Measurements from ENCODE around the gene VTI1B. TPM values are rescaled to one million over a fixed set of nuclear protein-coding genes. Genes with fewer than 3 reads are reported as not detected.
A peak's percentile ranks its signal among the peaks of the same experiment; 100 is the strongest.

VTI1B gene
- total and polyA plus RNA-seq, 3 experiments from 2014 or later, result 81.4 to 94.4 (median 93.7) TPM

- H3K27ac Mint-ChIP-seq, result no peak overlapping the region
- H3K36me3 ChIP-seq (ENCODE audit: insufficient read depth, low read length), result peaks cover 71% of the 10 kb centered on the region
- H3K9me3 Mint-ChIP-seq, result no peaks in the 10 kb centered on the region
These were observed 20.7 kb downstream of the VTI1B start for GRCh38 chr14:67653651-67654280.

GRCh38 chr14:67652189-67652588 is 22.2 kb downstream of the VTI1B start:
- Histone ChIP-seq H3K4me3 (ENCODE audit: low read length) (no peak overlapping the region), H3K27me3 (ENCODE audit: insufficient read depth, low read length, poor library complexity, severe bottlenecking) (no peaks in the 10 kb centered on the region), H3K36me3 (ENCODE audit: insufficient read depth, low read length) (peaks cover 73% of the 10 kb centered on the region), H3K9me3 (ENCODE audit: low read length) (no peaks in the 10 kb centered on the region), H3K4me1 (ENCODE audit: insufficient read depth, low read length) (no peaks in the 10 kb centered on the region), H3K27ac (ENCODE audit: low read depth, low read length) (no peak overlapping the region)
- Mint-ChIP-seq H3K27me3 (no peaks in the 10 kb centered on the region), H3K27ac (no peak overlapping the region), H3K4me3 (no peak overlapping the region), H3K4me1 (no peaks in the 10 kb centered on the region), H3K9me3 (no peaks in the 10 kb centered on the region), H3K36me3 (peaks cover 0 to 91% (median 26%) of the 10 kb centered on the region in 3 donors)
- ChIA-PET CTCF (interaction anchor here (1.3 kb wide), 1 partner anchor 68 kb away, joined by 3 read pairs; no protein-coding TSS in a partner anchor), POLR2A (no interaction called here)
- no peak for DNase-seq

More at GRCh38 chr14:67653651-67654280, 20.7 kb downstream of the VTI1B start:
- Histone ChIP-seq H3K27ac (ENCODE audit: low read depth, low read length) (no peak overlapping the region), H3K9me3 (ENCODE audit: low read length) (no peaks in the 10 kb centered on the region), H3K27me3 (ENCODE audit: insufficient read depth, low read length, poor library complexity, severe bottlenecking) (no peaks in the 10 kb centered on the region), H3K4me1 (ENCODE audit: insufficient read depth, low read length) (no peaks in the 10 kb centered on the region), H3K4me3 (ENCODE audit: low read length) (no peak overlapping the region)
- POLR2A ChIA-PET, result no interaction called here
- peaks cover 3 to 91% (median 26%) of the 10 kb centered on the region in 3 donors for H3K36me3 Mint-ChIP-seq
- CTCF ChIA-PET, result interaction anchor here (0.9 to 1.1 kb wide), 2 partner anchors 10 to 53 kb away, joined by 3 read pairs; partner anchors contain the start of gene PIGH
- no peak for DNase-seq
- no peaks in the 10 kb centered on the region for H3K27me3 Mint-ChIP-seq
- H3K4me1 Mint-ChIP-seq, result no peaks in the 10 kb centered on the region
- H3K4me3 Mint-ChIP-seq, result no peak overlapping the region

- Histone ChIP-seq H3K4me3 (ENCODE audit: low read length) (no peak overlapping the region), H3K9me3 (ENCODE audit: low read length) (no peaks in the 10 kb centered on the region), H3K27ac (ENCODE audit: low read depth, low read length) (no peak overlapping the region), H3K27me3 (ENCODE audit: insufficient read depth, low read length, poor library complexity, severe bottlenecking) (no peaks in the 10 kb centered on the region), H3K36me3 (ENCODE audit: insufficient read depth, low read length) (peaks cover 61% of the 10 kb centered on the region), H3K4me1 (ENCODE audit: insufficient read depth, low read length) (no peaks in the 10 kb centered on the region)
- Mint-ChIP-seq H3K27me3 (no peaks in the 10 kb centered on the region), H3K4me3 (no peak overlapping the region), H3K9me3 (no peaks in the 10 kb centered on the region), H3K36me3 (peaks cover 0 to 92% (median 29%) of the 10 kb centered on the region in 3 donors), H3K27ac (peak overlapping the region in 2 of 8 donors; percentile 32 to 65), H3K4me1 (no peaks in the 10 kb centered on the region)
- ChIA-PET CTCF (no interaction called here), POLR2A (no interaction called here)
- no peak for DNase-seq
These were observed 23.7 kb downstream of the VTI1B start for GRCh38 chr14:67650694-67651093.

- H3K27me3 ChIP-seq (ENCODE audit: insufficient read depth, low read length, poor library complexity, severe bottlenecking), result no peaks in the 10 kb centered on the region
- ChIA-PET POLR2A (no interaction called here), CTCF (no interaction called here)
- H3K9me3 ChIP-seq (ENCODE audit: low read length), result no peaks in the 10 kb centered on the region
- DNase-seq, result no peak
- Mint-ChIP-seq H3K4me3 (no peak overlapping the region), H3K27me3 (no peaks in the 10 kb centered on the region), H3K9me3 (no peaks in the 10 kb centered on the region), H3K4me1 (no peaks in the 10 kb centered on the region), H3K36me3 (peaks cover 0 to 91% (median 32%) of the 10 kb centered on the region in 3 donors), H3K27ac (no peak overlapping the region)
- H3K36me3 ChIP-seq (ENCODE audit: insufficient read depth, low read length), result peaks cover 56% of the 10 kb centered on the region
- no peaks in the 10 kb centered on the region for H3K4me1 ChIP-seq (ENCODE audit: insufficient read depth, low read length)
- H3K4me3 ChIP-seq (ENCODE audit: low read length), result no peak overlapping the region
- no peak overlapping the region for H3K27ac ChIP-seq (ENCODE audit: low read depth, low read length)
These were observed 24.3 kb downstream of the VTI1B start for GRCh38 chr14:67650151-67650550.

- CTCF ChIA-PET, result no interaction called here
- POLR2A ChIA-PET, result no interaction called here
- no peak overlapping the region for H3K27ac ChIP-seq (ENCODE audit: low read depth, low read length)
- Mint-ChIP-seq H3K36me3 (peaks cover 0 to 54% (median 22%) of the 10 kb centered on the region in 3 donors), H3K27me3 (no peaks in the 10 kb centered on the region), H3K27ac (peak overlapping the region in 1 of 8 donors; percentile 70), H3K4me1 (peaks cover 2 to 7% (median 6%) of the 10 kb centered on the region in 3 donors), H3K9me3 (no peaks in the 10 kb centered on the region), H3K4me3 (no peak overlapping the region)
- DNase-seq, result no peak
- H3K9me3 ChIP-seq (ENCODE audit: low read length), result no peaks in the 10 kb centered on the region
- H3K36me3 ChIP-seq (ENCODE audit: insufficient read depth, low read length), result peaks cover 26% of the 10 kb centered on the region
- H3K4me3 ChIP-seq (ENCODE audit: low read length), result no peak overlapping the region
- no peaks in the 10 kb centered on the region for H3K4me1 ChIP-seq (ENCODE audit: insufficient read depth, low read length)
- no peaks in the 10 kb centered on the region for H3K27me3 ChIP-seq (ENCODE audit: insufficient read depth, low read length, poor library complexity, severe bottlenecking)
These were observed 28.3 kb downstream of the VTI1B start for GRCh38 chr14:67646131-67646530.

- no peaks in the 10 kb centered on the region for H3K9me3 ChIP-seq (ENCODE audit: low read length)
- H3K27ac ChIP-seq (ENCODE audit: low read depth, low read length), result no peak overlapping the region
- H3K4me1 ChIP-seq (ENCODE audit: insufficient read depth, low read length), result no peaks in the 10 kb centered on the region
- Mint-ChIP-seq H3K4me3 (no peak overlapping the region), H3K36me3 (peaks cover 0 to 47% (median 18%) of the 10 kb centered on the region in 3 donors), H3K27me3 (no peaks in the 10 kb centered on the region), H3K27ac (peak overlapping the region in 3 of 8 donors; percentile 3 to 15 (median 11)), H3K9me3 (no peaks in the 10 kb centered on the region), H3K4me1 (peaks cover 2 to 7% (median 6%) of the 10 kb centered on the region in 3 donors)
- DNase-seq, result no peak
- no peaks in the 10 kb centered on the region for H3K27me3 ChIP-seq (ENCODE audit: insufficient read depth, low read length, poor library complexity, severe bottlenecking)
- peaks cover 18% of the 10 kb centered on the region for H3K36me3 ChIP-seq (ENCODE audit: insufficient read depth, low read length)
- no peak overlapping the region for H3K4me3 ChIP-seq (ENCODE audit: low read length)
- CTCF ChIA-PET, result no interaction called here
- POLR2A ChIA-PET, result no interaction called here
These were observed 29.0 kb downstream of the VTI1B start for GRCh38 chr14:67645414-67645813.

- Mint-ChIP-seq H3K4me1 (peaks cover 2 to 7% (median 6%) of the 10 kb centered on the region in 3 donors), H3K4me3 (no peak overlapping the region), H3K9me3 (no peaks in the 10 kb centered on the region), H3K27ac (peak overlapping the region in 4 of 8 donors; percentile 8 to 90 (median 49)), H3K36me3 (peaks cover 0 to 37% (median 11%) of the 10 kb centered on the region in 3 donors), H3K27me3 (no peaks in the 10 kb centered on the region)
- Histone ChIP-seq H3K27ac (ENCODE audit: low read depth, low read length) (no peak overlapping the region), H3K4me1 (ENCODE audit: insufficient read depth, low read length) (no peaks in the 10 kb centered on the region), H3K36me3 (ENCODE audit: insufficient read depth, low read length) (peaks cover 10% of the 10 kb centered on the region), H3K27me3 (ENCODE audit: insufficient read depth, low read length, poor library complexity, severe bottlenecking) (no peaks in the 10 kb centered on the region), H3K4me3 (ENCODE audit: low read length) (no peak overlapping the region), H3K9me3 (ENCODE audit: low read length) (no peaks in the 10 kb centered on the region)
- CTCF ChIA-PET, result interaction anchor here (1.0 to 1.1 kb wide), 2 partner anchors 10 to 21 kb away, joined by 3 to 4 read pairs; no protein-coding TSS in a partner anchor
- POLR2A ChIA-PET, result interaction anchor here (0.6 kb wide), 1 partner anchor 205 kb away, joined by 3 read pairs; no protein-coding TSS in a partner anchor
- DNase-seq, result no peak
These were observed 30.0 kb downstream of the VTI1B start for GRCh38 chr14:67644428-67644827.

GRCh38 chr14:67643713-67644112 is 30.7 kb downstream of the VTI1B start:
- H3K36me3 Mint-ChIP-seq, result peaks cover 0 to 30% (median 9%) of the 10 kb centered on the region in 3 donors
- H3K27ac ChIP-seq (ENCODE audit: low read depth, low read length), result no peak overlapping the region

More at GRCh38 chr14:67643713-67644112, 30.7 kb downstream of the VTI1B start:
- Histone ChIP-seq H3K4me3 (ENCODE audit: low read length) (no peak overlapping the region), H3K9me3 (ENCODE audit: low read length) (no peaks in the 10 kb centered on the region), H3K36me3 (ENCODE audit: insufficient read depth, low read length) (peaks cover 4% of the 10 kb centered on the region), H3K4me1 (ENCODE audit: insufficient read depth, low read length) (no peaks in the 10 kb centered on the region), H3K27me3 (ENCODE audit: insufficient read depth, low read length, poor library complexity, severe bottlenecking) (no peaks in the 10 kb centered on the region)
- CTCF ChIA-PET, result interaction anchor here (1.0 to 1.3 kb wide), 3 partner anchors 9 to 22 kb away, joined by 3 to 4 read pairs (median 3); no protein-coding TSS in a partner anchor
- no peak overlapping the region for H3K4me3 Mint-ChIP-seq
- H3K9me3 Mint-ChIP-seq, result no peaks in the 10 kb centered on the region
- POLR2A ChIA-PET, result interaction anchor here (0.6 kb wide), 1 partner anchor 205 kb away, joined by 3 read pairs; no protein-coding TSS in a partner anchor
- no peak for DNase-seq
- peaks cover 2 to 7% (median 6%) of the 10 kb centered on the region in 3 donors for H3K4me1 Mint-ChIP-seq
- peak overlapping the region in 4 of 8 donors; percentile 13 to 90 (median 58) for H3K27ac Mint-ChIP-seq
- H3K27me3 Mint-ChIP-seq, result no peaks in the 10 kb centered on the region
